Testis (tissue), 2 donors: Measurements from ENCODE around the gene GTPBP2.
"Not testable (repeated sequence)": the region's sequence is repeated elsewhere in the genome, so short reads cannot be mapped to it uniquely, and the experiment has no call there.

Experiments used
- POLR2A ChIP-seq: fragments of 450-650 bp; IDR thresholded peaks from one replicate; pipeline ENCODE4 v1.6.1; 2017; ENCODE audit warnings: antibody characterized with exemption, mild to moderate bottlenecking, moderate library complexity
- TF ChIP-seq, protein P1 (sequence below), 3 experiments: fragments of 450-650 bp in 2 of 3; fragments of 200-600 bp in 1 of 3; sonication (generic) in 1 of 3; IDR thresholded peaks; one replicate each; pipeline ENCODE4 v1.5.1; 2016 to 2019; ENCODE audit warnings: antibody characterized with exemption in 3 of 3, mild to moderate bottlenecking in 2 of 3, moderate library complexity in 1 of 3

GRCh38 chr6:43633002-43633401 lies 3.9 kb upstream of the GTPBP2 start:
- TF ChIP-seq, protein P1, sequence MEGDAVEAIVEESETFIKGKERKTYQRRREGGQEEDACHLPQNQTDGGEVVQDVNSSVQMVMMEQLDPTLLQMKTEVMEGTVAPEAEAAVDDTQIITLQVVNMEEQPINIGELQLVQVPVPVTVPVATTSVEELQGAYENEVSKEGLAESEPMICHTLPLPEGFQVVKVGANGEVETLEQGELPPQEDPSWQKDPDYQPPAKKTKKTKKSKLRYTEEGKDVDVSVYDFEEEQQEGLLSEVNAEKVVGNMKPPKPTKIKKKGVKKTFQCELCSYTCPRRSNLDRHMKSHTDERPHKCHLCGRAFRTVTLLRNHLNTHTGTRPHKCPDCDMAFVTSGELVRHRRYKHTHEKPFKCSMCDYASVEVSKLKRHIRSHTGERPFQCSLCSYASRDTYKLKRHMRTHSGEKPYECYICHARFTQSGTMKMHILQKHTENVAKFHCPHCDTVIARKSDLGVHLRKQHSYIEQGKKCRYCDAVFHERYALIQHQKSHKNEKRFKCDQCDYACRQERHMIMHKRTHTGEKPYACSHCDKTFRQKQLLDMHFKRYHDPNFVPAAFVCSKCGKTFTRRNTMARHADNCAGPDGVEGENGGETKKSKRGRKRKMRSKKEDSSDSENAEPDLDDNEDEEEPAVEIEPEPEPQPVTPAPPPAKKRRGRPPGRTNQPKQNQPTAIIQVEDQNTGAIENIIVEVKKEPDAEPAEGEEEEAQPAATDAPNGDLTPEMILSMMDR (IDR thresholded peaks at IDR 0.05) = not testable (repeated sequence)
- not testable (repeated sequence) for TF ChIP-seq POLR2A
